NT2/D1 (cell line): ENCODE results near the gene HIPK2.

ENCODE experiments used
- SUZ12 ChIP-seq: IDR thresholded peaks from 2 replicates; pipeline ENCODE4 v1.6.1; 2011; ENCODE audit not compliant: insufficient read length, insufficient read depth; ENCODE audit errors: extremely low read depth
- YY1 ChIP-seq: IDR thresholded peaks from 2 replicates; pipeline ENCODE4 v1.6.1; 2011; ENCODE audit not compliant: insufficient read length, insufficient read depth
- ZNF274 ChIP-seq: IDR thresholded peaks from 2 replicates; pipeline ENCODE4 v1.6.1; 2011; ENCODE audit warnings: mild to moderate bottlenecking, low read depth, low read length

GRCh38 chr7:139610595-139610994 lies 167.2 kb downstream of the HIPK2 start:
- TF ChIP-seq SUZ12, result no peak
- TF ChIP-seq YY1, result no peak
- no peak for TF ChIP-seq ZNF274
